ENCODE results near the gene NPRL2. TPM values are rescaled to one million over a fixed set of nuclear protein-coding genes. Genes with fewer than 3 reads are reported as not detected.

NPRL2 gene
- total and polyA plus RNA-seq, 9 of the 15 experiments (the other 6 are each of a cell fraction or from before 2014, with no cell fraction given), result 17.4 to 40.4 (median 24.4) TPM

DNA sequence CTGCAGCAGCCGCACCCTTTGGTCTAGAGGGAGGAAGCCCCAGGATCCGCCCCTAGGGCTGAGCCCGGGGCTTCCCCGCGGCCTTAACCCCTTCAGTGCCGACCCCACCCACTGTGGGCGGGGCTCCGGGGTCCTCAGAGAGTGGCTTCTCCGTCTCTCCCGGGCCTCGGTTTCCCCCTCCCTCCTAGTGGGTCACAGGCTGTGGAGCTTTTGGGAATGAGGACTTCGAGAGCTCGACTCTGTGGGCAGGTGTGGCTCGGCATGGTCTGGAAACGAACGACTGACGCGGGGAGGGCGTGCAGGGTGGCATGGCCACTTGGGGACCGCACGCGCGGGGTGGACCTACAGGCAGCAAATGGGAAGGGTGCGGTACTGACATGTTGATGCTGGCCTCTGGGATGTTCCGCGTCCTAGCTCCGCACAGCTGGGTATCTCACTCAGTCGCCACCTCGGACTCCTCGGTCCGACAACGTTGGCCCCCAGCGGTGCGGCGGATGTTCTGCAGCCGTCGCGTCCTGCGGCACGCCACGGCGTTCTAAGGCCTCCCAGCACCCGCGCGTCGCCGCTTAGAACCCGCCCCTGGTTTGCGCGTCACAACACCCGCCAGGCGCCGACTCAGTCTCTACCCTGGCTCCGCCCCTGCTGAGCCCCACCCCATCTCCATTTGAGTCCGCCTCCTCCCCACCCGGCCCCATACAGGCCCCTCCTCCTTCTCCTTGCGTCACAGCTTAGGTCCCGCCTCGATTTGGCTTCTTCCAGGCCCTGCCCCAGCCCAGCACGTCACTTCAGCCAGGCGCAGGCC is 51.5 kb downstream of the NPRL2 start, which contains the start of the genes HYAL3 and NAA80 (continued):
- TF ChIP-seq FOXA3 (CRISPR knock-in tag; conservative IDR thresholded peaks at IDR 0.05 in 1 of 2, IDR thresholded peaks at IDR 0.05 in 1 of 2) (peak in 1 of 2 experiments; percentile 39; a peak in 1 of 4 replicates), GTF2E2 (tag; IDR thresholded peaks at IDR 0.05) (no peak), CREB1 (IDR thresholded peaks at IDR 0.05) (peak; percentile 87), CREB1 (CRISPR knock-in tag; IDR thresholded peaks at IDR 0.05) (peak; percentile 89), XRCC5 (IDR thresholded peaks at IDR 0.05; ENCODE audit: low read depth, low read length) (peak; percentile 89), MIER1 (IDR thresholded peaks at IDR 0.05; ENCODE audit: low read depth) (no peak), HNRNPL (IDR thresholded peaks at IDR 0.05; ENCODE audit: low read depth, low read length) (no peak), POLR2G (IDR thresholded peaks at IDR 0.05; ENCODE audit: low read depth, low read length) (peak; percentile 88), EHMT2 (IDR thresholded peaks at IDR 0.05) (no peak), ZNF197 (CRISPR knock-in tag; IDR thresholded peaks at IDR 0.05; ENCODE audit: low read depth) (no peak), SMARCC2 (IDR thresholded peaks at IDR 0.05; ENCODE audit: low read depth) (no peak), SP1 (CRISPR knock-in tag; IDR thresholded peaks at IDR 0.05) (peak; percentile 80), TFAM (CRISPR knock-in tag; conservative IDR thresholded peaks at IDR 0.05) (no peak), NR2C1 (IDR thresholded peaks at IDR 0.05) (no peak), NR2C1 (tag; IDR thresholded peaks at IDR 0.05) (no peak), MTA1 (IDR thresholded peaks at IDR 0.05; ENCODE audit: borderline replicate concordance) (peak; percentile 62), KAT2B (IDR thresholded peaks at IDR 0.05; ENCODE audit: low read depth, low read length) (no peak), ZNF133 (CRISPR knock-in tag; IDR thresholded peaks at IDR 0.05) (no peak), ATF7 (IDR thresholded peaks at IDR 0.05) (no peak)
- TF ChIP-seq, protein P1, sequence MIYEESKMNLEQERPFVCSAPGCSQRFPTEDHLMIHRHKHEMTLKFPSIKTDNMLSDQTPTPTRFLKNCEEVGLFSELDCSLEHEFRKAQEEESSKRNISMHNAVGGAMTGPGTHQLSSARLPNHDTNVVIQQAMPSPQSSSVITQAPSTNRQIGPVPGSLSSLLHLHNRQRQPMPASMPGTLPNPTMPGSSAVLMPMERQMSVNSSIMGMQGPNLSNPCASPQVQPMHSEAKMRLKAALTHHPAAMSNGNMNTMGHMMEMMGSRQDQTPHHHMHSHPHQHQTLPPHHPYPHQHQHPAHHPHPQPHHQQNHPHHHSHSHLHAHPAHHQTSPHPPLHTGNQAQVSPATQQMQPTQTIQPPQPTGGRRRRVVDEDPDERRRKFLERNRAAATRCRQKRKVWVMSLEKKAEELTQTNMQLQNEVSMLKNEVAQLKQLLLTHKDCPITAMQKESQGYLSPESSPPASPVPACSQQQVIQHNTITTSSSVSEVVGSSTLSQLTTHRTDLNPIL (CRISPR knock-in tag; IDR thresholded peaks at IDR 0.05), result no peak
- TF ChIP-seq, protein P2, sequence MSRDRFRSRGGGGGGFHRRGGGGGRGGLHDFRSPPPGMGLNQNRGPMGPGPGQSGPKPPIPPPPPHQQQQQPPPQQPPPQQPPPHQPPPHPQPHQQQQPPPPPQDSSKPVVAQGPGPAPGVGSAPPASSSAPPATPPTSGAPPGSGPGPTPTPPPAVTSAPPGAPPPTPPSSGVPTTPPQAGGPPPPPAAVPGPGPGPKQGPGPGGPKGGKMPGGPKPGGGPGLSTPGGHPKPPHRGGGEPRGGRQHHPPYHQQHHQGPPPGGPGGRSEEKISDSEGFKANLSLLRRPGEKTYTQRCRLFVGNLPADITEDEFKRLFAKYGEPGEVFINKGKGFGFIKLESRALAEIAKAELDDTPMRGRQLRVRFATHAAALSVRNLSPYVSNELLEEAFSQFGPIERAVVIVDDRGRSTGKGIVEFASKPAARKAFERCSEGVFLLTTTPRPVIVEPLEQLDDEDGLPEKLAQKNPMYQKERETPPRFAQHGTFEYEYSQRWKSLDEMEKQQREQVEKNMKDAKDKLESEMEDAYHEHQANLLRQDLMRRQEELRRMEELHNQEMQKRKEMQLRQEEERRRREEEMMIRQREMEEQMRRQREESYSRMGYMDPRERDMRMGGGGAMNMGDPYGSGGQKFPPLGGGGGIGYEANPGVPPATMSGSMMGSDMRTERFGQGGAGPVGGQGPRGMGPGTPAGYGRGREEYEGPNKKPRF (IDR thresholded peaks at IDR 0.05; ENCODE audit: low read depth, low read length), result no peak
- TF ChIP-seq, protein P3, sequence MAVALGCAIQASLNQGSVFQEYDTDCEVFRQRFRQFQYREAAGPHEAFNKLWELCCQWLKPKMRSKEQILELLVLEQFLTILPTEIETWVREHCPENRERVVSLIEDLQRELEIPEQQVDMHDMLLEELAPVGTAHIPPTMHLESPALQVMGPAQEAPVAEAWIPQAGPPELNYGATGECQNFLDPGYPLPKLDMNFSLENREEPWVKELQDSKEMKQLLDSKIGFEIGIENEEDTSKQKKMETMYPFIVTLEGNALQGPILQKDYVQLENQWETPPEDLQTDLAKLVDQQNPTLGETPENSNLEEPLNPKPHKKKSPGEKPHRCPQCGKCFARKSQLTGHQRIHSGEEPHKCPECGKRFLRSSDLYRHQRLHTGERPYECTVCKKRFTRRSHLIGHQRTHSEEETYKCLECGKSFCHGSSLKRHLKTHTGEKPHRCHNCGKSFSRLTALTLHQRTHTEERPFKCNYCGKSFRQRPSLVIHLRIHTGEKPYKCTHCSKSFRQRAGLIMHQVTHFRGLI (CRISPR knock-in tag; IDR thresholded peaks at IDR 0.05), result no peak
- TF ChIP-seq, protein P4, sequence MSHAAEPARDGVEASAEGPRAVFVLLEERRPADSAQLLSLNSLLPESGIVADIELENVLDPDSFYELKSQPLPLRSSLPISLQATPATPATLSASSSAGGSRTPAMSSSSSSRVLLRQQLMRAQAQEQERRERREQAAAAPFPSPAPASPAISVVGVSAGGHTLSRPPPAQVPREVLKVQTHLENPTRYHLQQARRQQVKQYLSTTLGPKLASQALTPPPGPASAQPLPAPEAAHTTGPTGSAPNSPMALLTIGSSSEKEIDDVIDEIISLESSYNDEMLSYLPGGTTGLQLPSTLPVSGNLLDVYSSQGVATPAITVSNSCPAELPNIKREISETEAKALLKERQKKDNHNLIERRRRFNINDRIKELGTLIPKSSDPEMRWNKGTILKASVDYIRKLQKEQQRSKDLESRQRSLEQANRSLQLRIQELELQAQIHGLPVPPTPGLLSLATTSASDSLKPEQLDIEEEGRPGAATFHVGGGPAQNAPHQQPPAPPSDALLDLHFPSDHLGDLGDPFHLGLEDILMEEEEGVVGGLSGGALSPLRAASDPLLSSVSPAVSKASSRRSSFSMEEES (CRISPR knock-in tag; IDR thresholded peaks at IDR 0.05), result no peak

All from K562 (cell line).